ENCODE measurements around the gene PSMD9. TPM values are rescaled to one million over a fixed set of nuclear protein-coding genes. Genes with fewer than 3 reads are reported as not detected.

The PSMD9 gene
- total and polyA plus RNA-seq, 3 experiments from 2014 or later, result 83.7 to 99.3 (median 89.9) TPM

DNA sequence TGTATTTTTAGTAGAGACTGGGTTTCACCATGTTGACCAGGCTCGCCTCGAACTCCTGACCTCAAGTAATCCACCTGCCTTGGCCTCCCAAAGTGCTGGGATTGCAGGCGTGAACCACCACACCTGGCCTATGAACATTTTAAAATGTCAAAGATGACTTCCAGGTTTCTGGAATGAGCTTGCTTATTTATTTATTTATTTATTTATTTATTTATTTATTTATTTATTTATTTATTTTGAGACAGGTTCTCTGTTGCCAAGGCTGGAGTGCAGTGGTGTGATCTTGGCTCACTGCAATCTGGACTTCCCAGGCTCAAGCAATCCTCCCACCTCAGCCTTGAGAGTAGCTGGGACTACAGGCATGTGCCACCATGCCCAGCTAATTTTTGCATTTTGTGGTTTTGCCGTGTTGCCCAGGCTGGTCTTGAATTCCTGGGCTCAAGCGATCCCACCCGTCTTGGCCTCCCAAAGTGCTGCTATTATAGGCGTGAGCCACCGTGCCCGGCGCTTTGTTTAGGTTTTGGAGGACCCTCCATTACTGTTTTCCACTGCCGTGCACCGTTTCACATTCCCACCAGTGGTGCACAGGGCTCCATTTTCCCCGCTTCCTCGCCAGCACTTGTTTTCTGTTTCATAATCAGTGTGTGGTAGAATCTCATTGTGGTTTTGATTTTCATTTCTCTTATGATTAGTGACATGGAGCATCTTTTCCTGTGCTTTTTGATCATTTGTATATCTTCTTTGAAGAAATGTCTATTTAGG lies 23.4 kb downstream of the PSMD9 start:
- no peak overlapping the region for H3K4me3 ChIP-seq (ENCODE audit: low read length)

DNA sequence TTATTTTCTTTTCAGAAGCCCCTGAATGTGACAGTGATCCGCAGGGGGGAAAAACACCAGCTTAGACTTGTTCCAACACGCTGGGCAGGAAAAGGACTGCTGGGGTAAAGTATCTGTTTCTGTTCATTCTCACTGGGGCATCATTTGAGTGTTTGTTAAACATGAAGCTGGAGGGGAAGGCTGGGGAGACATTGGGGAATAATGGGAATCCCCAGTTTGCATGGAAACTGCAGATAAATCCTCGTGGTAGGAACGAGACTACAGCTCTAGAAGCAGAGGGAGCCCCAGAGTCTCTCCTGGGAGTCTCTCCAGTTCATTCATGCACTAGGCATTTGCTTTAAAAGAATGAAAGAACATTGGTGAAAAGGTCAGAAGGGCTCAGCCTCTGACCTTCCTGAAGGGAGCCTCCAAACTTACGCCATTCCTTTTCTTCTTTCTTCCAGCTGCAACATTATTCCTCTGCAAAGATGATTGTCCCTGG lies 27.3 kb downstream of the PSMD9 start:
- H3K4me3 ChIP-seq (ENCODE audit: low read length), result no peak overlapping the region
- H3K27me3 Mint-ChIP-seq, result no peaks in the 10 kb centered on the region
- H3K4me1 ChIP-seq (ENCODE audit: insufficient read depth, low read length), result peaks cover 9% of the 10 kb centered on the region
- CTCF ChIA-PET, result interaction anchor here (1.0 to 3.2 kb wide), 2 partner anchors 8 to 121 kb away, joined by 3 to 16 read pairs; no protein-coding TSS in a partner anchor
- no peaks in the 10 kb centered on the region for H3K9me3 ChIP-seq (ENCODE audit: low read length)
- peaks cover 7 to 21% (median 16%) of the 10 kb centered on the region in 3 donors for H3K4me1 Mint-ChIP-seq
- no peaks in the 10 kb centered on the region for H3K36me3 ChIP-seq (ENCODE audit: insufficient read depth, low read length)
- H3K27ac Mint-ChIP-seq, result peak overlapping the region; percentile 11 to 95 (median 84)
- H3K36me3 Mint-ChIP-seq, result peaks cover 0 to 43% (median 11%) of the 10 kb centered on the region in 3 donors
- no peak overlapping the region for H3K4me3 Mint-ChIP-seq
- no peaks in the 10 kb centered on the region for H3K27me3 ChIP-seq (ENCODE audit: insufficient read depth, low read length, poor library complexity, severe bottlenecking)
- DNase-seq, result no peak
- H3K9me3 Mint-ChIP-seq, result no peaks in the 10 kb centered on the region
- POLR2A ChIA-PET, result no interaction called here
- no peak overlapping the region for H3K27ac ChIP-seq (ENCODE audit: low read depth, low read length)

More for the DNA sequence above, 23.4 kb downstream of the PSMD9 start:
- Mint-ChIP-seq H3K9me3 (no peaks in the 10 kb centered on the region), H3K4me1 (peaks cover 7 to 13% (median 13%) of the 10 kb centered on the region in 3 donors), H3K27me3 (no peaks in the 10 kb centered on the region), H3K36me3 (peaks cover 4 to 54% (median 17%) of the 10 kb centered on the region in 3 donors), H3K4me3 (peak overlapping the region in 1 of 7 donors; percentile 0), H3K27ac (peak overlapping the region in 6 of 8 donors; percentile 26 to 73 (median 67))
- no peak for DNase-seq
- H3K27me3 ChIP-seq (ENCODE audit: insufficient read depth, low read length, poor library complexity, severe bottlenecking), result no peaks in the 10 kb centered on the region
- CTCF ChIA-PET, result interaction anchor here (0.6 to 0.7 kb wide), 2 partner anchors 135 to 616 kb away, joined by 3 to 5 read pairs; partner anchors contain the start of gene CAMKK2
- H3K27ac ChIP-seq (ENCODE audit: low read depth, low read length), result no peak overlapping the region
- no peaks in the 10 kb centered on the region for H3K9me3 ChIP-seq (ENCODE audit: low read length)
- POLR2A ChIA-PET, result interaction anchor here (0.7 kb wide), 2 partner anchors 88 to 114 kb away, joined by 4 to 6 read pairs; no protein-coding TSS in a partner anchor
- peaks cover 6% of the 10 kb centered on the region for H3K36me3 ChIP-seq (ENCODE audit: insufficient read depth, low read length)
- H3K4me1 ChIP-seq (ENCODE audit: insufficient read depth, low read length), result no peaks in the 10 kb centered on the region

DNA sequence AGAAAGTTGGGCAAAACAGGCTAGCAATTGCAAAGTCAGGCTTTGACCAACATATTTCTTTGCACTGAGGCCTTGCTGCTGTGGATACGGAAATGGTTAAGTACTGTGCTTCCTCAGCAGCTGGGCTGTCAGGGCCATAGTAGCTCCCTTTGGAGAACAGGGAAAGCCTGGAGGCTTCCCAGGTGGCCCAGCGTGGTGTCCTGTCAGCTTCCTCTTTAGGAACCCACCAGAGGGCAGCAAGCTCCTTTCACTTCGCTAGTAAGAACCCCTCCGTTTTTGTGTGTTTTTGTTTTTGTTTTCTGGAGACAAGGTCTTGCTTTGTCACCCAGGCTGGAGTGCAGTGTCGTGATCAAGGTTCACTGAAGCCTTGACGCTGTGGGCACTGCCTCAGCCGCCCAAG lies 28.1 kb downstream of the PSMD9 start:
- Mint-ChIP-seq H3K27me3 (no peaks in the 10 kb centered on the region), H3K4me1 (peaks cover 7 to 19% (median 16%) of the 10 kb centered on the region in 3 donors), H3K9me3 (no peaks in the 10 kb centered on the region), H3K27ac (peak overlapping the region in 7 of 8 donors; percentile 91 to 99 (median 95)), H3K36me3 (peaks cover 0 to 38% (median 7%) of the 10 kb centered on the region in 3 donors), H3K4me3 (peak overlapping the region in 1 of 7 donors; percentile 48)
- no peaks in the 10 kb centered on the region for H3K27me3 ChIP-seq (ENCODE audit: insufficient read depth, low read length, poor library complexity, severe bottlenecking)
- no peak overlapping the region for H3K4me3 ChIP-seq (ENCODE audit: low read length)
- no peaks in the 10 kb centered on the region for H3K9me3 ChIP-seq (ENCODE audit: low read length)
- ChIA-PET CTCF (interaction anchor here (1.3 to 3.2 kb wide), 2 partner anchors 9 to 104 kb away, joined by 3 to 16 read pairs; no protein-coding TSS in a partner anchor), POLR2A (no interaction called here)
- H3K4me1 ChIP-seq (ENCODE audit: insufficient read depth, low read length), result peaks cover 9% of the 10 kb centered on the region
- DNase-seq, result no peak
- no peaks in the 10 kb centered on the region for H3K36me3 ChIP-seq (ENCODE audit: insufficient read depth, low read length)
- H3K27ac ChIP-seq (ENCODE audit: low read depth, low read length), result no peak overlapping the region

DNA sequence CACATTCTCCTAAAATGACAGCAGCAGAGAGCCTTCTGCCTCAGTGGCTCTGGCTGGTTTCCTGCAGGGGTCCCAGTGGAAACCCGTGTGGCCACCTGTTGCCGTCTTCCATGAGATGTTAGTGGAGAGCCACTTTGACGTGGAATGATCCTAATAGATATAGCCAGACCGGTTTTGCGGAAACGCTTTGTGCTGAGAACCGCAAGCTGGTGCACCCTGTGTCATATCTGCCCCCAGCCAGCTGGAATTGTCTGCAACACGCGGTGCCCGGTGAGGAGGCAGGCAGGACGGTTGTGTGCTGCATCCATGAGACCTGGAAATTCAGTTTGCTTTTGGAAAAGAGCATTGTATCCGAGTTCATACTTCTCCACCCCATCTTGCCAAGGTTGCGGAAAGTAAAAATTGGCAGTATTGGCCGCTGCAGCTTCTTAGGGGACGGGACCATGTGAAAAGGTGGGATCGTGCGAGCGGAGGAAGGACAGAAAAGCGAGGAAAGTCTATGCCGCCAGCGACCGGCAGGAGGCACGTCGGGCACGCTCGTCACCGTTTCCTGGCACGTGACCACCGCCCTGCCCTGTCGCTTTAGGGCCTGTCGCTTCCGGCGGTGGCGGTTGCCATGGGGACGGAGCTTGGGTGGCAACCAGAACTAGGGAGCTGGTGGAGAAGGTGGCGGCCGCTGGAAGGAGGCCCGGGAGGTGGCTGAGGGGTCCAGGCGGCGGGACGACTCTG lies 29.5 kb downstream of the PSMD9 start, which contains the start of gene CFAP251:
Gene CFAP251, plus strand, starts transcription at position 643 of the 729 bp plus-strand sequence. CDS start 2,714 bp downstream, outside the sequence.
- H3K36me3 ChIP-seq (ENCODE audit: insufficient read depth, low read length), result no peaks in the 10 kb centered on the region
- peak within 1 kb of the TSS; percentile 64 for H3K27ac ChIP-seq (ENCODE audit: low read depth, low read length)
- DNase-seq, result peak; percentile 94 to 99 (median 98)
- POLR2A ChIA-PET, result interaction anchor here (0.6 kb wide), 2 partner anchors 29 to 349 kb away, joined by 4 to 5 read pairs; no protein-coding TSS in a partner anchor
- peaks cover 9% of the 10 kb centered on the region for H3K4me1 ChIP-seq (ENCODE audit: insufficient read depth, low read length)
- Mint-ChIP-seq H3K27me3 (no peaks in the 10 kb centered on the region), H3K9me3 (no peaks in the 10 kb centered on the region), H3K4me1 (peaks cover 5 to 14% (median 11%) of the 10 kb centered on the region in 3 donors), H3K36me3 (peaks cover 0 to 33% (median 4%) of the 10 kb centered on the region in 3 donors), H3K27ac (peak within 1 kb of the TSS; percentile 91 to 99 (median 96)), H3K4me3 (peak within 1 kb of the TSS; percentile 72 to 88 (median 85))
- H3K9me3 ChIP-seq (ENCODE audit: low read length), result no peaks in the 10 kb centered on the region
- no peaks in the 10 kb centered on the region for H3K27me3 ChIP-seq (ENCODE audit: insufficient read depth, low read length, poor library complexity, severe bottlenecking)
- CTCF ChIA-PET, result interaction anchor here (0.6 to 3.2 kb wide), 13 partner anchors 9 to 287 kb away, joined by 3 to 16 read pairs (median 5); no protein-coding TSS in a partner anchor
- peak within 1 kb of the TSS; percentile 54 for H3K4me3 ChIP-seq (ENCODE audit: low read length)

DNA sequence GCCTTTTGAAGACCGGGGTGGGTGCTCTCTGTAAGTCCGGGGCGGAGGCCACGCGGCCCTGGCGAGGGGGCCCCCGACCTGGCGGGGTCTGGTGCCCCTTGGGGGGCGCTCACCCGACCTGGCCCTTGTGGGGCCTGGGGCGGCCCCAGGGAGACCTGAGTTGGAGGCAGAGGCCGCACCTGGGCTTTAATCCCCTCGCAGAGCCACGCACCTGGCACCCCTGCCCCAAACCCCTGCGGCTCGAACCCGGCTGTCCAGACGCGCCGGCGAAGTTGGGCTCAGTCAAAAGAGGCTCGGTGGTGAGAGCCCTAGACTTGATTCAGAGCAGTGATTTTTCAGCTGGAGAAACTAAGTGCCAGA lies 30.1 kb downstream of the PSMD9 start:
- Histone ChIP-seq H3K36me3 (ENCODE audit: insufficient read depth, low read length) (no peaks in the 10 kb centered on the region), H3K27me3 (ENCODE audit: insufficient read depth, low read length, poor library complexity, severe bottlenecking) (no peaks in the 10 kb centered on the region), H3K4me1 (ENCODE audit: insufficient read depth, low read length) (peaks cover 9% of the 10 kb centered on the region), H3K9me3 (ENCODE audit: low read length) (no peaks in the 10 kb centered on the region), H3K4me3 (ENCODE audit: low read length) (peak overlapping the region; percentile 12), H3K27ac (ENCODE audit: low read depth, low read length) (peak overlapping the region; percentile 64)
- POLR2A ChIA-PET, result interaction anchor here (0.6 kb wide), 2 partner anchors 30 to 348 kb away, joined by 4 to 5 read pairs; no protein-coding TSS in a partner anchor
- Mint-ChIP-seq H3K4me3 (peak overlapping the region in 2 of 7 donors; percentile 79 to 86), H3K4me1 (peaks cover 5 to 14% (median 11%) of the 10 kb centered on the region in 3 donors), H3K9me3 (no peaks in the 10 kb centered on the region), H3K27me3 (no peaks in the 10 kb centered on the region), H3K27ac (peak overlapping the region in 7 of 8 donors; percentile 93 to 99 (median 97)), H3K36me3 (peaks cover 0 to 31% (median 4%) of the 10 kb centered on the region in 3 donors)
- CTCF ChIA-PET, result interaction anchor here (0.6 to 3.2 kb wide), 13 partner anchors 9 to 286 kb away, joined by 3 to 16 read pairs (median 5); no protein-coding TSS in a partner anchor
- no peak for DNase-seq

DNA sequence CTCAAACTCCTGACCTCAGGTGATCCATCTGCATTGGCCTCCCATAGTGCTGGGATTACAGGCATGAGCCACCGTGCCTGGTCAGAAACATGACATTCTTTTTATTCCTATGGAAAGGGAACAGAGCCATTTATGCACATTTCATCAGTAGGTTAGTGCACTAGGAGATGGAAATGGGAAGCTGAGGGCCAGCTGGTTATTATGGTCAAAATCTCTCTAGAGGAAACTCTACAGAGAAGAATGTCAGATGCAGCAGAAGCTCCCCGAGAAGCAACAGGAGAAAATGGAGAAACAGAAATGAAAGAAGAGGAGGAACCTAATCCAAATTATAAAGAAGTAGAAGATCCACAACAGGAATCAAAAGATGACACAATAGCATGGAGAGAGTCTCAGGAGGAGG lies 32.5 kb downstream of the PSMD9 start:
- no peaks in the 10 kb centered on the region for H3K36me3 ChIP-seq (ENCODE audit: insufficient read depth, low read length)
- Mint-ChIP-seq H3K27ac (peak overlapping the region in 5 of 8 donors; percentile 4 to 43 (median 38)), H3K27me3 (no peaks in the 10 kb centered on the region), H3K9me3 (no peaks in the 10 kb centered on the region), H3K4me3 (no peak overlapping the region), H3K4me1 (peaks cover 5 to 14% (median 11%) of the 10 kb centered on the region in 3 donors), H3K36me3 (peaks cover 0 to 19% (median 4%) of the 10 kb centered on the region in 3 donors)
- POLR2A ChIA-PET, result no interaction called here
- H3K27me3 ChIP-seq (ENCODE audit: insufficient read depth, low read length, poor library complexity, severe bottlenecking), result no peaks in the 10 kb centered on the region
- peaks cover 9% of the 10 kb centered on the region for H3K4me1 ChIP-seq (ENCODE audit: insufficient read depth, low read length)
- CTCF ChIA-PET, result interaction anchor here (0.9 kb wide), 1 partner anchor 15 kb away, joined by 3 read pairs; no protein-coding TSS in a partner anchor
- no peak for DNase-seq
- no peaks in the 10 kb centered on the region for H3K9me3 ChIP-seq (ENCODE audit: low read length)
- H3K4me3 ChIP-seq (ENCODE audit: low read length), result no peak overlapping the region
- H3K27ac ChIP-seq (ENCODE audit: low read depth, low read length), result no peak overlapping the region

DNA sequence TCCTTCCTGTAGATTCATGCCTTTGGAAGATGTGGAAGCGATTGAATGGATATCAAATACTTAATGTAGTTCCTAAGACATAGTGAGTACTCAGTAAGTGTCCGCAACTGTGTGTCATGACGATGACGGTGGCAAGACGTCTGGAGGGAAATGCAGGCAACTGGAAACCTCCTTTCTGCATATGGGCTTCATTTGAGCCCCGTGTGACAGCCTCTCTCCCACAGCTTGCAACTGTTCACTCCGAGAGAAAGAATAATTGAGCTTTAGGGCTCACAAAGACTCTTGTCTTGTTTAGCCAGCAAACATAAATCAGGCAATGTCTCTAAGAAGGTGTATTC lies 36.7 kb downstream of the PSMD9 start:
- no peaks in the 10 kb centered on the region for H3K36me3 ChIP-seq (ENCODE audit: insufficient read depth, low read length)
- Mint-ChIP-seq H3K9me3 (no peaks in the 10 kb centered on the region), H3K27ac (no peak overlapping the region), H3K27me3 (no peaks in the 10 kb centered on the region), H3K36me3 (peaks cover 0 to 1% (median 0%) of the 10 kb centered on the region in 3 donors), H3K4me1 (no peaks in the 10 kb centered on the region), H3K4me3 (no peak overlapping the region)
- POLR2A ChIA-PET, result no interaction called here
- H3K4me1 ChIP-seq (ENCODE audit: insufficient read depth, low read length), result no peaks in the 10 kb centered on the region
- CTCF ChIA-PET, result no interaction called here
- no peak overlapping the region for H3K27ac ChIP-seq (ENCODE audit: low read depth, low read length)
- H3K4me3 ChIP-seq (ENCODE audit: low read length), result no peak overlapping the region
- DNase-seq, result no peak
- no peaks in the 10 kb centered on the region for H3K9me3 ChIP-seq (ENCODE audit: low read length)
- H3K27me3 ChIP-seq (ENCODE audit: insufficient read depth, low read length, poor library complexity, severe bottlenecking), result no peaks in the 10 kb centered on the region
